Left colon (tissue), 2 donors: ENCODE results near the gene CACNA1B. TPM values are rescaled to one million over a fixed set of nuclear protein-coding genes. Genes with fewer than 3 reads are reported as not detected.

ENCODE experiments used
- ATAC-seq: fragments of 200-7000 bp; cut with Tn5 transposase; one replicate; pipeline ENCODE4 v1.9.1; 2020; ENCODE audit warnings: mild to moderate bottlenecking, moderate library complexity
- DNase-seq, 2 donors: peaks; one replicate each; pipeline ENCODE4 v3.0.0-alpha.2; 2020
- intact Hi-C, 2 donors: fragments of 100-400 bp; cut with DNase I in 1 of 2; cut with micrococcal nuclease in 1 of 2; formaldehyde crosslinking; loops; one replicate each; pipeline versions ENCODE4 v1.11.2 to v1.14.0; 2022; cut with DNase I, micrococcal nuclease
- total RNA-seq, 2 donors: library from RNA; stranded (reverse); fragmentation: NEBNext Ultra II Directional; extraction: Animal tissue kit (Norgen Biotek cat#: 25700); gene quantifications; one replicate each; pipeline ENCODE4 v1.2.1, GENCODE V29; 2021
- donor health status: DM: no; HTN: no; CAD: no.
- donor health status: DM: yes; HTN: yes; CAD: no.

CACNA1B gene
- total RNA-seq, 2 donors from 2014 or later: 0.22 to 0.24 TPM

GRCh38 chr9:138052322-138052615 lies 174.7 kb downstream of the CACNA1B start:
- intact Hi-C loops: no loop called here
- peak in 1 of 2 donors; percentile 7 for DNase-seq
- no peak for ATAC-seq

GRCh38 chr9:138052635-138053320 lies 175.2 kb downstream of the CACNA1B start:
- intact Hi-C loops: no loop called here
- DNase-seq (peak in 1 of 2 donors; percentile 11), ATAC-seq (no peak)

GRCh38 chr9:138053321-138053868 lies 175.8 kb downstream of the CACNA1B start:
- ATAC-seq (no peak), DNase-seq (peak in 1 of 2 donors; percentile 13)
- intact Hi-C loops: no loop called here

- peak in 1 of 2 donors; percentile 13 for DNase-seq
- intact Hi-C loops: no loop called here
- no peak for ATAC-seq
Observed at GRCh38 chr9:138053996-138054752, 176.6 kb downstream of the CACNA1B start.

- intact Hi-C loops: no loop called here
- ATAC-seq (no peak), DNase-seq (peak in 1 of 2 donors; percentile 4)
Observed at GRCh38 chr9:138057726-138058125, 180.1 kb downstream of the CACNA1B start.

- ATAC-seq: no peak
- DNase-seq: peak in 1 of 2 donors; percentile 19
- intact Hi-C loops: no loop called here
Observed at GRCh38 chr9:138058181-138058580, 180.6 kb downstream of the CACNA1B start.

GRCh38 chr9:138059196-138059595 lies 181.6 kb downstream of the CACNA1B start:
- intact Hi-C loops: no loop called here
- no peak for ATAC-seq
- peak in 1 of 2 donors; percentile 9 for DNase-seq

GRCh38 chr9:138060365-138060764 lies 182.8 kb downstream of the CACNA1B start:
- intact Hi-C loops: no loop called here
- peak in 1 of 2 donors; percentile 10 for DNase-seq
- no peak for ATAC-seq

- intact Hi-C loops: no loop called here
- no peak for ATAC-seq
- DNase-seq: peak in 1 of 2 donors; percentile 19
Observed at GRCh38 chr9:138060881-138061280, 183.3 kb downstream of the CACNA1B start.

- peak in 1 of 2 donors; percentile 1 for DNase-seq
- intact Hi-C loops: no loop called here
Observed at GRCh38 chr9:138061631-138062030, 184.0 kb downstream of the CACNA1B start.

GRCh38 chr9:138062196-138062595 lies 184.6 kb downstream of the CACNA1B start:
- intact Hi-C loops: no loop called here
- ATAC-seq: no peak
- peak in 1 of 2 donors; percentile 7 for DNase-seq

More at GRCh38 chr9:138061631-138062030, 184.0 kb downstream of the CACNA1B start:
- no peak for ATAC-seq

GRCh38 chr9:138063033-138063432 lies 185.5 kb downstream of the CACNA1B start:
- intact Hi-C loops: no loop called here
- DNase-seq: no peak
- ATAC-seq: no peak

- peak in 1 of 2 donors; percentile 16 for DNase-seq
- no peak for ATAC-seq
- intact Hi-C loops: no loop called here
Observed at GRCh38 chr9:138063785-138064184, 186.2 kb downstream of the CACNA1B start.

GRCh38 chr9:138064547-138064946 lies 187.0 kb downstream of the CACNA1B start:
- DNase-seq (peak in 1 of 2 donors; percentile 10), ATAC-seq (no peak)
- intact Hi-C loops: no loop called here

- no peak for ATAC-seq
- peak in 1 of 2 donors; percentile 14 for DNase-seq
- intact Hi-C loops: no loop called here
Observed at GRCh38 chr9:138065287-138065686, 187.7 kb downstream of the CACNA1B start.

GRCh38 chr9:138066049-138066448 lies 188.5 kb downstream of the CACNA1B start:
- no peak for ATAC-seq
- peak in 1 of 2 donors; percentile 5 for DNase-seq
- intact Hi-C loops: no loop called here

- DNase-seq (peak in 1 of 2 donors; percentile 5), ATAC-seq (no peak)
- intact Hi-C loops: no loop called here
Observed at GRCh38 chr9:138067613-138068367, 190.2 kb downstream of the CACNA1B start.

- intact Hi-C loops: no loop called here
- ATAC-seq (no peak), DNase-seq (peak in 1 of 2 donors; percentile 10)
Observed at GRCh38 chr9:138068601-138069035, 191.0 kb downstream of the CACNA1B start.
